Esophagus (tissue), 2 donors: Measurements from ENCODE around the gene NRCAM. TPM values are rescaled to one million over a fixed set of nuclear protein-coding genes. Genes with fewer than 3 reads are reported as not detected.

Source experiments
- H3K27ac ChIP-seq, 2 donors: one replicate each; pipeline ENCODE4 v1.5.1; 2013; ENCODE audit warnings: low read depth in 2 of 2, mild to moderate bottlenecking in 2 of 2, inconsistent platforms in 1 of 2, low read length in 1 of 2, moderate library complexity in 1 of 2
- H3K27me3 ChIP-seq, 2 donors: one replicate each; pipeline ENCODE4 v1.6.1; 2013; ENCODE audit warnings: low read length in 2 of 2, control low read depth in 1 of 2, mild to moderate bottlenecking in 1 of 2; ENCODE audit not compliant: insufficient read depth in 2 of 2, control insufficient read depth in 1 of 2
- H3K36me3 ChIP-seq, 2 donors: one replicate each; pipeline ENCODE4 v1.6.1; 2013; ENCODE audit warnings: low read length in 1 of 2; ENCODE audit not compliant: control insufficient read depth in 2 of 2, insufficient read depth in 2 of 2
- H3K4me1 ChIP-seq, 2 donors: one replicate each; pipeline ENCODE4 v1.6.1; 2013; ENCODE audit warnings: low read length in 1 of 2; ENCODE audit not compliant: control insufficient read depth in 2 of 2, insufficient read depth in 2 of 2
- H3K4me3 ChIP-seq, 2 donors: one replicate each; pipeline ENCODE4 v1.5.1; 2013; ENCODE audit warnings: low read length in 2 of 2, mild to moderate bottlenecking in 2 of 2, low read depth in 1 of 2, moderate library complexity in 1 of 2
- H3K9me3 ChIP-seq, 2 donors: one replicate each; pipeline ENCODE4 v1.6.1; 2013; ENCODE audit warnings: mild to moderate bottlenecking in 2 of 2, low read depth in 1 of 2, low read length in 1 of 2, moderate library complexity in 1 of 2; ENCODE audit not compliant: control insufficient read depth in 2 of 2, insufficient read depth in 1 of 2
- WGBS, 2 donors: extraction: QIAGEN DNeasy Blood & Tissue Kit; methylation state at CpG; one replicate each; pipeline ENCODE4 v1.1.7; 2013; 5-methylcytosine and 5-hydroxymethylcytosine counted together
- polyA plus RNA-seq, 2 donors: library from polyadenylated mRNA; stranded (reverse); fragments of 200-250 nt; gene quantifications; one replicate each; pipeline ENCODE4 v1.2.3, GENCODE V29; 2013
- donor health status: healthy with polysubstance abuse.
- donor health status: Bipolar disorder and iron deficiency.

NRCAM gene
- polyA plus RNA-seq, 2 donors = 0.35 to 0.96 TPM

DNA sequence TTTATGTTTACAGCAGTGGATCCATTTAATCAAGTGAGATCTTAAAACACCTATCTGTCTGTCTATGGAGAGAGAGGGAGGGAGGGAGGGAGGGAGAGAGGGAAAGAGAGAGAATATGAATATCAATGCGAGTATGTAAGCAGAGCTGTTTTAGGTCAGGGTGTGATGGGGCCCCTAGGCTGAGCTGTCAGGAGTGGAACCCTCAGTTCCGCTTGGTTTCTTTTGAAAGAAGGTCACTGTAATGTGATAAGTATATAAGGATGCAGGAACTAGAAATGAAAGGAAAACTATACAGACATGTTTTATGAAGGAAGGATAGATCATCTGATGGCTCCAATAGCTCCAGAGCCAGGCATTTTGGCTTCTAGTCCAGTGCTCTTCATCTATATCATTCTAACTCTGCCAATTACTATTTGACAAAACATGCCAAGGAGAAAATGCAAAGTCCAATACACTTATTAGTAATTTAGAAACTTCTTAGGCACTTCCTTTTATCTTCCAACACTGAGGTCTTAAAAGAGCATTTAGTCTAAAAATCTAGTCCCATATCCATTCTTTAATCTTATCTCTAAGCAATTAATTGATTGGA lies 70.3 kb downstream of the NRCAM start:
- H3K36me3 ChIP-seq = no peaks in the 10 kb centered on the region
- 70 to 78% methylated on average over 2 of the region's 2 CpGs for WGBS, 2 donors
- H3K4me3 ChIP-seq = no peak overlapping the region
- no peaks in the 10 kb centered on the region for H3K4me1 ChIP-seq
- H3K27me3 ChIP-seq = no peaks in the 10 kb centered on the region
- no peaks in the 10 kb centered on the region for H3K9me3 ChIP-seq
- H3K27ac ChIP-seq = no peak overlapping the region

GRCh38 chr7:108384716-108385483 lies 71.3 kb downstream of the NRCAM start:
- Histone ChIP-seq H3K27me3 (no peaks in the 10 kb centered on the region), H3K27ac (no peak overlapping the region), H3K4me3 (no peak overlapping the region), H3K36me3 (no peaks in the 10 kb centered on the region), H3K9me3 (no peaks in the 10 kb centered on the region), H3K4me1 (no peaks in the 10 kb centered on the region)
- 68 to 75% methylated on average over 5 of the region's 5 CpGs for WGBS, 2 donors

DNA sequence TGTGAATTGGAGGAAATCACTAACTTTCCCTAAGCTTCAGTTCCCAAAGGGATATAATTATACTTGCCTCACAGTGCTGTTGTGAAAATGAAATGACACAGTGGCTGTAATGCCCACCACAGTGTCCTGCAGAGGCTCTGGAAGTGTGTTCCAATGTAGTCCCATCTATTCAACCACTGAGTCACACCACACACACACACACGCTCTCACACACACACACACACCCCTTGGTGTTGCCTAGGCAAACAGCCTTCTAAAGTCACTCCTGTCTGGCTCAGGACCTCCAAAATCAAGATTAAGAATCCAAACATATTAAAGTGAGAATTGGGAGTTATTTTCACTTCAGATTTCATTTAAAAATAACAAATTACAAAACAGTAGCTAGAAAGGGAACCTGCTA lies 73.3 kb downstream of the NRCAM start:
- H3K9me3 ChIP-seq = no peaks in the 10 kb centered on the region
- H3K27ac ChIP-seq = no peak overlapping the region
- WGBS, 2 donors = 73 to 76% methylated on average over 1 of the region's 1 CpG
- H3K27me3 ChIP-seq = no peaks in the 10 kb centered on the region
- no peaks in the 10 kb centered on the region for H3K4me1 ChIP-seq
- no peak overlapping the region for H3K4me3 ChIP-seq
- H3K36me3 ChIP-seq = no peaks in the 10 kb centered on the region

DNA sequence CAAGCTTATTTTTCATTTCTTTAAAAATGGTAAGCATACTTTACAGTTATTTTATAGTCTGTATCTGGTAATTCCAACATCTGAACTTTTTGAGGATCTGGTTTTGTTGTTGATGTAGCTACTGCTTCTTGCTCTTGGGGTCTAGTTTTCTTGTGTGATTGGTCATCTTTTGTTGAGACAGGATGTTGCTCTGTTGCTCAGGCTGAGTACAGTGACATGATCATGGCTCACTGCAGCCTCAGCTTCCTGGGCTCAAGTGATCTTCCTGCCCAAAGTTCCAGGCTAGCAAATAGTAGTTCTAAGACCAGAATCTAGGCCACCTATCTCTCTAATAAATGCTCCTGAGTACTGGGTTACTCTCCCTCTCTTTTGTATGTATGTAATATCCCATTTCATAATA lies 75.7 kb downstream of the NRCAM start:
- Histone ChIP-seq H3K9me3 (no peaks in the 10 kb centered on the region), H3K36me3 (no peaks in the 10 kb centered on the region), H3K27me3 (no peaks in the 10 kb centered on the region), H3K4me1 (no peaks in the 10 kb centered on the region), H3K4me3 (no peak overlapping the region), H3K27ac (no peak overlapping the region)

DNA sequence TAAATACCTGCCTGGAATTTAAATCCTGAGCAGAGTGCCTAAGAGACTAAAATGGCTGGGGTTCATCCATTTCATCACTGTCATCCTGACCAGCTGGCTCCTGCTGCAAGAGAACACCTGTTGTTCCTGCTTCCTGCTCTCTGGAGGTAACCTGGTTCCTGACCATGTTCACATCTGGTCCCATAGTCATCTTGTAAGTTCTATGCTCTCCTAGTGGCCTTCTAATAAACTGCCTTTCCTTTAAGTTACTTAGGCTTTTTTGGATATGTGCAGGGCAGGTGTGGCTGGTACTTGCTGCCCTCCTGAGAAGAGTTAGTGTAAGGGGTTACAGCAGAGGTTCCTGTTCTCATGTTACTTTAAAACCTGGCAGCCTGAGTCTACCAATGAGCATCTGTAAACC lies 80.0 kb downstream of the NRCAM start:
- Histone ChIP-seq H3K4me1 (no peaks in the 10 kb centered on the region), H3K4me3 (no peak overlapping the region), H3K36me3 (no peaks in the 10 kb centered on the region), H3K9me3 (no peaks in the 10 kb centered on the region), H3K27ac (no peak overlapping the region), H3K27me3 (no peaks in the 10 kb centered on the region)

GRCh38 chr7:108375668-108376067 lies 80.6 kb downstream of the NRCAM start:
- H3K36me3 ChIP-seq = no peaks in the 10 kb centered on the region
- 85 to 89% methylated on average over 1 of the region's 1 CpG for WGBS, 2 donors
- no peaks in the 10 kb centered on the region for H3K4me1 ChIP-seq
- no peaks in the 10 kb centered on the region for H3K9me3 ChIP-seq
- H3K27ac ChIP-seq = no peak overlapping the region
- H3K4me3 ChIP-seq = no peak overlapping the region
- no peaks in the 10 kb centered on the region for H3K27me3 ChIP-seq

DNA sequence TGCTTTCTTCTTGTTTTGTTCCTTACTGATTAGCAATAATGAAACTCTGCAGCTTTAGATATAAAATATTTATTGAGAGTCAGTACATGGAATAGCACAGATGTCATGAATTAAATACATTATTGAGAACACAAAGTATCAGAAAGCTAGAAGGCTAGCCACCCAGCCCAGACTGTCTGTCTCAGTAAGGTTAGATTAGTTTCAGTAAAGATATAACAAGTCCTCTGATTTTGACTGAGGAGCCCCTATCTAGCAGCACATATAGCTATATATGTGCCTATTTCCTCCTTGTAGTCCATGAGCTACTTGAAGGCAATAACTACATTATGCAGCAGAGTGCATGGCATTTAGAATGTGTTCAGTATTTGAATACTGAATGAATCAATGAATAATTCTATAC lies 81.3 kb downstream of the NRCAM start:
- H3K9me3 ChIP-seq = no peaks in the 10 kb centered on the region
- no peaks in the 10 kb centered on the region for H3K4me1 ChIP-seq
- H3K36me3 ChIP-seq = no peaks in the 10 kb centered on the region
- no peak overlapping the region for H3K27ac ChIP-seq
- H3K27me3 ChIP-seq = no peaks in the 10 kb centered on the region
- H3K4me3 ChIP-seq = no peak overlapping the region

DNA sequence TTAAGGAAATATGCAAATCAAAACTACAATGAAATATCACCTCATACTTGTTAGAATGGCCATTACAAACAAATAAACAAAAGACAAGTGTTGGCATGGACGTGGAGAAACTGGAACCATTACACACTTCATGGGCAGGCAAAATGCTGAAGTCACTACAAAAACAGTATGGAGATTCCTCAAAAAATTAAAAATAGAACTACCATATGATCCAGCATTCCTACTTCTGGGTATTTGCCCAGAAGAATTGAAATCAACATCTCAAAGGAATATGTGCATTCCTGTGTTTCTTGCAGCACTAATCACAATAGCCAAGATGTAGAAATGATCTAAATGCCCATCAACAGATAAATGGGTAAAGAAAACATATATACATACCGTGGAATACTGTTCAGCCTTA lies 83.6 kb downstream of the NRCAM start:
- no peak overlapping the region for H3K4me3 ChIP-seq
- no peak overlapping the region for H3K27ac ChIP-seq
- H3K4me1 ChIP-seq = no peaks in the 10 kb centered on the region
- H3K36me3 ChIP-seq = no peaks in the 10 kb centered on the region
- WGBS, 2 donors = 75 to 77% methylated on average over 2 of the region's 2 CpGs
- no peaks in the 10 kb centered on the region for H3K9me3 ChIP-seq
- no peaks in the 10 kb centered on the region for H3K27me3 ChIP-seq

DNA sequence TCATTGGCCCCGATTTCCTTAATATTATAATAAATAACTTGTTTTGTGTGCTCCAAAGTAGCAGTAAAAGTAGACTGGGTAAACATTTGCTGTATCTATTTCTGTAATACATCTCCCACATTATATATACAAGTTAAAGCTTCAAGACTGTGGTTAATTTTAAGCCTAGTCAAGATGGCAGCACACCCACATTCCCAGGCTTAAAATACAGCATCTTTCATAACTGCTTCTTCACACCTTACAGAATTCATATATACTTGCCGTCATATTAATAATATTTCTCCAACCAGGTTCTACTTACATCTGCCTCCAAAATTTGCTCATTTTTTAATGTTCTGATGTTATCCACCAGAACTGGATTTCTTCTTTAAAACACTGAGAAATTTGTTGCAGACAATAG lies 85.6 kb downstream of the NRCAM start:
- Histone ChIP-seq H3K4me1 (no peaks in the 10 kb centered on the region), H3K4me3 (no peak overlapping the region), H3K27me3 (no peaks in the 10 kb centered on the region), H3K9me3 (no peaks in the 10 kb centered on the region), H3K36me3 (no peaks in the 10 kb centered on the region), H3K27ac (no peak overlapping the region)
- WGBS, 2 donors = 67 to 68% methylated on average over 2 of the region's 2 CpGs

DNA sequence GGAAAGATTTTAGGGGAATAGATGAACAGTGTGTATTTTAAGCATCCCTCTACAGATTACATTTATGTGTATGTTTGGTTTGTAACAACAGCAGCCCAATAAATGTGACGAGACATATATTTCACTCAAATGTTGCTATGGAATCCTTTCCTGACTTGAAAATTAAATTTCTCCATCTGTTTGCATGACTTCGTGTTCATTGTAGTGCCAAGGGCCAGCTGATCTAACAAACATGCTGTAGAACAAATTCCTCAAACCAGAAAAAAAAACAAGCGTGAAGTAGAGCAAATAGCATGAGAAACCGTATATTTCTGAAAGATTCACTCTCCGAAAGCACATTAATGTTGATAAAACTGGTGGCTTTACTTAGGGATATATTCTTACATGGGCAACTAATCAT lies 87.8 kb downstream of the NRCAM start:
- Histone ChIP-seq H3K27me3 (no peaks in the 10 kb centered on the region), H3K4me1 (no peaks in the 10 kb centered on the region), H3K9me3 (no peaks in the 10 kb centered on the region), H3K4me3 (no peak overlapping the region), H3K27ac (no peak overlapping the region), H3K36me3 (no peaks in the 10 kb centered on the region)
- 59 to 72% methylated on average over 5 of the region's 5 CpGs for WGBS, 2 donors
